ENCODE data around the gene ICE2.

Gene ICE2

GRCh38 chr15:60507596-60508424 is 28.9 kb upstream of the ICE2 start:
- in situ Hi-C loops (cut with HindIII; ENCODE audit: low sequenced_read_pairs): no loop called here

DNA sequence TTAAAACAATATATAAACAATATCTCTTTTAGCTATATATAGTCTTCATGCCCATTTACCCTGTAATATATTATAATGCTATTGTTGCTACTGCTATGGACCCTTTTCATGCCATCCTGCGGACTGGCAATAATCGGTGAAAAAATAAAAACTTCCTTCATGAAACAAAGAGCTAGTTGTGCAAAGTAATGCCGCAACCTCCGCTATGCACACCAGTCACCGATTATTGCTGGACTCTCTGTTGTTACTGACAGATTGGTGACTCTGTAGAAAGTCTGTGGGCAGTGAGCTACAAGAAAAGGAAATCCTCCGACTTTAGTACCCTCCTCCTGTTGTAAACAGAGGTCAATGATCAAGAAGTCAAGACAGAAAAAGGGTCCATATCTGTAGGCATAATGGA is 17.9 kb upstream of the ICE2 start:
- in situ Hi-C loops (cut with HindIII; ENCODE audit: low sequenced_read_pairs): no loop called here

DNA sequence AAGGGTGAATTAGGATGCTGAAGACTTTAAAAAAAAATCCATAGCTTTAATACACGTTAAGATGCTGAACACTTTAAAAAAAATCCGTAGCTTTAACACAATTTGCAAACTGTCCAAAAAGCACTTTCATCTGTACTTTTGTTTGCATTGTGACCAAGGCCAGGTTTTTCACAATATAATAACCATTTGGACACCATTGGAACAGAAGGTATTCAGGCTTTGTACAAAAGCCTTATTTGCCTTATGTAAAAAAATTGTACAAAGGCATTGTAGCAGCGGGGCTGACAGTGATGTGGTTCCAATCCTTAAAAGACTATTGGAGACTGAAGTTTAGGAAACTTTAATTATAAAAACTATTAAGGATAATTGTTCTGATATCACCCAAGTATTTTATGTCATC is 15.2 kb upstream of the ICE2 start:
- in situ Hi-C loops (cut with HindIII; ENCODE audit: low sequenced_read_pairs): no loop called here

DNA sequence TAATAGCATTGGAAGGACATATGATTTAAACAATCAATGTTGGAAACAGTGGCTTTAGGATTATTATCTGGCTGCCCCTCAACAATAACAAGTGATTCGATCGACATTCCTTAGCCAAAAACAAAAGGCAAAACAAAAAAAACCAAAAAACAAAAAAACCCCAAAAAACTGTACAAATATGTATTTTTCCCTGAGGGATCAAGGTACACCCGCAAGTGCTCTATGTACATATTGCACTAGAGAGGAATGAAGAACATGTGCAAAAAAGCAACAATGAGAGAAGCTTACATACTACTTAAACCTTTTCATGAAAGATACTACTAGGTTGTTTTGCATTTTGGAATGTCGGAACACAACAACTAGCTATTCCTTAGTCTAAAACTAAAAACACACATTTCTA is 14.2 kb upstream of the ICE2 start:
- in situ Hi-C loops (cut with HindIII; ENCODE audit: low sequenced_read_pairs): no loop called here

DNA sequence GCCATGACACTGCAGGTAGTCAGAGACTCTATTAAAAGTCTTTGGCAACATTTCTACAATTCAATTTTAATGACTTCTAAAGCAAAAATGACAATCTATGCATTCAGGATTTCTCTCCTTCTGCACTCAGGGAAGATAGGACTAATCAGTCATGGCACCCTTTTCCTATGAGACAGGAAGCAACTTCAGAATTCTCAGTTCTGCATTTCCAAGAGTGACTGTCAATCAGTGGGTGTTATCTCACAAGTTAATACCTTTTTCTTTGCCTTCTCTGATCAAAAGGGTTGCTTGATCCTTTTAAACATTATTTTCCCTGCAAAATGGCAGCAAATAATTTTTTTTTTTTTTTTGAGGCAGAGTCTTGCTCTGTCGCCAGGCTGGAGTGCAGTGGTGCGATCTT is 7.8 kb upstream of the ICE2 start:
- in situ Hi-C loops (cut with HindIII; ENCODE audit: low sequenced_read_pairs): no loop called here

DNA sequence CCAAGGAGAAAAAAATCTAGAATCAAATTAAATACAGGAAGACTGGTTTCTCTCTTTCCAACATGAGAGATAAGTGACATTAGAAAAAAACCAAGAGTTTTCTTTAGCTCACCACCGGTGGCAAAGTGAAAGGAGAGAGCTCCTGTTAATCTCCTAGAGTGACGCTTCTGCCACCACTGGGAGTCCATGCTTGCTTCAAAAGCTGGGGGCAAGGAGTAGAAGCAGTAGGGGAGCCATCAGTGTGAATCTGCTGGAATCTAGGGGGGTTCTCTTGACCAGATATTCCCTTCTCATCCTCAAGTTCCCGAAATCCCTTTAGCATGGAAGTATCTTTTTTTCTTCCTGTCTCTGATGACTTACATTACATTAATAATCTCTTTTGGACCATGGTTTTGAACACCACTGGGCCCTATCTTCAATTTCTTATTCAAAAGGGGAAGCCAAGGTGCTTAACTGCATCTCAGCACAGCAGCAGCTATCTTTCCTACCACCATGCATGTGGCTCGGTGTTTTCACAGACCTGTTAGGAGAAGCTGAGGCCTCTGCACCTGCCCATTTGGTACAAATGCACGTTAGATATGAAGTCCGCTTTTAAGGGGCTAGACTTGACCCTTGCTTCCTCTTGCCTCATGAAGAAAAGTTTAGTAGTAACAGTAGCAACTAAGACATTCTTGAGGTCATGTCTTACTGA is 6.6 kb upstream of the ICE2 start:
- in situ Hi-C loops (cut with HindIII; ENCODE audit: low sequenced_read_pairs): no loop called here

DNA sequence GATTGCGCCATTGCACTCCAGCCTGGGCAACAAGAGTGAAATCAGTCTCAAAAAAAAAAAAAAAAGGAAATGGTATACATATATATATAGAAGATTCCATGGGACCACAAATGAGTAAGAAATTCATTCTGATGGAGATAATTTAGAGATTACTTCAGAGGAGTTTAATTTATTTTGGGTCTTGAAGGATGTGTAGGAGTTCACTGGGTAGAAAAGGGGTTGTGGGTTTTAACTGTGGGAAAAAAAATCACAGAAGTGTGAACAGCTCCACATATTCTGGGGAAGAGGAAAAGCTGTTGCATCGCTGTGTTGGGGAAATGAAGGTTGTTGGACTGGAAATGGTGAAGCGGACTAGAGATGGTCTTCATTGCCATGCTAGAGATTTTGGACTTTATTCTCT is 4.1 kb upstream of the ICE2 start:
- in situ Hi-C loops (cut with HindIII; ENCODE audit: low sequenced_read_pairs): no loop called here

DNA sequence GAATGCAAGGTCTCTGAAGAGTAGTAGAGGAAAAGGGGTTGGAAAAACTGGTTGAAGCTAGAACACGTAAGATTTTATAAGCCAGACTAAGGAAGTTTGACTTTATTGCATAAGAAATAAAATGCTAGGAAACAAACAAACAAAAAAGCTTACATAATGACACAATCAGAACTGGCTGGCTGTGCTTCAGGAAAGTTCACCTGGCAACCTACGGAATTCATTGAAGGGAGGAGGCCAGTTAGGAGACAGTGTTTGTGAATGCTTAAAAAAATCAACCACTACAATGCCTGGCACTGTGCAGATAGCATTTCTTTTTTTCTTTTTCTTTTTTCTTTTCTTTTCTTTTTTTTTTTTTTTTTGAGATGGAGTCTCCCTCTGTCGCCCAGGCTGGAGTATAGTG is 1.9 kb upstream of the ICE2 start:
- in situ Hi-C loops (cut with HindIII; ENCODE audit: low sequenced_read_pairs): no loop called here

DNA sequence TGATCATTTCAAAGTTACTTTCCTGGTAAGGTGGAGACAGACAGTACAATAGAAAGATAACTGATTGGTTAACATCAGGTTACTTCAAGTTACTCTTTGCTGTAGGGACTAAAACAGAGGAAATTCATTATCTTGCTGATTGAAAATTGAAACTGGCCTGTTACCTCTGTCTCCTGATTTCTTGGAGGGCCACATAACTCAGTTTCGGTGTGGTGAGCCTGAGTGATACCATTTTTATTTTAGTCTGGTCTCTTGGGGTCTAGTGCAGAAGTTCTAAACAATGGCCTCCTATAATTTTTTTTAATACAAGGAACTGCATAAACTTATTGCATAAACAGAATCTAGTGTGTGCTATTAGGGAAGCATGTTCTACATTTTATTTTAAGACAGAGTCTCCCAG is 1.2 kb upstream of the ICE2 start:
- in situ Hi-C loops (cut with HindIII; ENCODE audit: low sequenced_read_pairs): no loop called here

- in situ Hi-C loops (cut with HindIII; ENCODE audit: low sequenced_read_pairs): no loop called here
These were observed 594 bp upstream of the ICE2 start for GRCh38 chr15:60479361-60480110.

- in situ Hi-C loops (cut with HindIII; ENCODE audit: low sequenced_read_pairs): no loop called here
These were observed 901 bp downstream of the ICE2 start for GRCh38 chr15:60477916-60478565.

GRCh38 chr15:60477164-60477563 is 1.8 kb downstream of the ICE2 start:
- in situ Hi-C loops (cut with HindIII; ENCODE audit: low sequenced_read_pairs): no loop called here

GRCh38 chr15:60476713-60477112 is 2.2 kb downstream of the ICE2 start:
- in situ Hi-C loops (cut with HindIII; ENCODE audit: low sequenced_read_pairs): no loop called here

DNA sequence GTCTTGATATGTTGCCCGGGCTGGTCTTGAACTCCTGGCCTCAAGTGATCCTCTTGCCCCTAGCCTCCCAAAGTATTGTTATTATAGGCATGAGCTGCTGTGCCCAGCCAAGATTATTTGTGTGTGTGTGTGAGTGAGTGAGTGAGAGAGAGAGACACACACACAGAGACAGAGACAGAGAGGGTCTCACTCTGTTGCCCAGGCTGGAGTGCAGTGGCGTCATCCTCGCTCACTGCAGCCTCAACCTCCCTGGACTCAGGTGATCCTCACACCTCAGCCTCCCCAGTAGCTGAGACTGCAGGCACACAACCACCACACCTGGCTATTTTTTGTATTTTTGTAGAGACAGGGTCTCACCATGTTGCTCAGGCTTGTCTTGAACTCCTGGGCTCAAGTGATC is 5.8 kb downstream of the ICE2 start:
- in situ Hi-C loops (cut with HindIII; ENCODE audit: low sequenced_read_pairs): no loop called here

DNA sequence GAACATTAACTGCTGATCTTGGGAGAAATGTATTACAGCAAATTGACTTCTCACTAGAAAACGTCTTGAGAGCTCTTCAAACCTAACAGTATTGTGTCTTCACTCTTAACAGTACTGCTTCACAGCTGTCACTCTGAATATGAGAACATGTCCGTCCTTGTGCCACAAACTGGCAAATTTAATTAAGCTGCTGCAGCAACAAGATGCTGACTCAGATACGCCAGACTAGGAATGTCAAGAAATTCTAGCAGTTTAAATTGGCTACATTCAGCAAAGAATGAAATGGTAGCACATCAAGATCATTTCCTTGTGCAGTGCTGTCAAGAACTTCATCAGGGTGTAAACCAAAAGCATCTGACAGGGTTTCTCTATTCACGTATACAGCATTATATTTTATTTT is 7.6 kb downstream of the ICE2 start:
- in situ Hi-C loops (cut with HindIII; ENCODE audit: low sequenced_read_pairs): no loop called here

- in situ Hi-C loops (cut with HindIII; ENCODE audit: low sequenced_read_pairs): no loop called here
These were observed 8.9 kb downstream of the ICE2 start for GRCh38 chr15:60469893-60470641.

- in situ Hi-C loops (cut with HindIII; ENCODE audit: low sequenced_read_pairs): no loop called here
These were observed 13.9 kb downstream of the ICE2 start for GRCh38 chr15:60464836-60465630.

GRCh38 chr15:60462027-60462426 is 16.9 kb downstream of the ICE2 start:
- in situ Hi-C loops (cut with HindIII; ENCODE audit: low sequenced_read_pairs): no loop called here

- in situ Hi-C loops (cut with HindIII; ENCODE audit: low sequenced_read_pairs): no loop called here
These were observed 18.0 kb downstream of the ICE2 start for GRCh38 chr15:60460931-60461330.

- in situ Hi-C loops (cut with HindIII; ENCODE audit: low sequenced_read_pairs): no loop called here
These were observed 20.2 kb downstream of the ICE2 start for GRCh38 chr15:60458721-60459120.
